ENCODE results near the gene CENPU.

GRCh38 chr4:184688005-184688404 is 45.9 kb downstream of the CENPU start:
- TF ChIP-seq CTCF (IDR thresholded peaks at IDR 0.05) (no peak), EZH2 (IDR thresholded peaks at IDR 0.05; ENCODE audit: borderline replicate concordance, insufficient read depth, low read depth, low read length, poor library complexity, severe bottlenecking) (no peak)
